Peyer's patch (tissue), 4 donors: ENCODE results near the gene RAD18.

ENCODE experiments used
- POLR2A ChIP-seq, 2 donors: fragments of 450-650 bp; IDR thresholded peaks; one replicate each; pipeline ENCODE4 v1.5.1; 2017; ENCODE audit warnings: antibody characterized with exemption in 2 of 2, mild to moderate bottlenecking in 2 of 2, moderate library complexity in 2 of 2
- TF ChIP-seq, protein P1 (sequence below), 6 experiments: fragments of 450-650 bp in 4 of 6; fragments of 200-600 bp in 2 of 6; sonication (generic) in 1 of 6; IDR thresholded peaks; one replicate each; pipeline ENCODE4 v1.5.1; 2017 to 2019; ENCODE audit warnings: antibody characterized with exemption in 6 of 6, mild to moderate bottlenecking in 3 of 6, moderate library complexity in 1 of 6

DNA sequence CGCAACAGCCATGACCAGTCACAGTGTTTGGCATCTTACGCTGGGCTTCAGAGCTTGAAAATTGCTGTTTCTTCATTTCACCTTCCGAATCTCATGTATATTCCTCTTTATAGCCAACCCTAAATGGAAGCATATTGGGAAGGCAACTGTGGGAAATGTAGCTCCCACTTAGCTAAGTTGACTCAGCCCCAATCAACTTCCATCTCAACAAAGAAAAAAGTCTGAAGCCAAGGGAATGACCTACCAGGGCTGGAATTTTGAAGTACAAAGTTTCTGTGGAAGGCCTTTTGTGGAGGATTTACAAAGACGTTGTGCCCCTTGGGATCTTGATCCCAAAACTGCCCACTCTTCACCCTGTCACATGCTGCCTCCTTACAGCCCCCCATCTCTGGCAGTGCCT lies 108.6 kb downstream of the RAD18 start:
- TF ChIP-seq, protein P1, sequence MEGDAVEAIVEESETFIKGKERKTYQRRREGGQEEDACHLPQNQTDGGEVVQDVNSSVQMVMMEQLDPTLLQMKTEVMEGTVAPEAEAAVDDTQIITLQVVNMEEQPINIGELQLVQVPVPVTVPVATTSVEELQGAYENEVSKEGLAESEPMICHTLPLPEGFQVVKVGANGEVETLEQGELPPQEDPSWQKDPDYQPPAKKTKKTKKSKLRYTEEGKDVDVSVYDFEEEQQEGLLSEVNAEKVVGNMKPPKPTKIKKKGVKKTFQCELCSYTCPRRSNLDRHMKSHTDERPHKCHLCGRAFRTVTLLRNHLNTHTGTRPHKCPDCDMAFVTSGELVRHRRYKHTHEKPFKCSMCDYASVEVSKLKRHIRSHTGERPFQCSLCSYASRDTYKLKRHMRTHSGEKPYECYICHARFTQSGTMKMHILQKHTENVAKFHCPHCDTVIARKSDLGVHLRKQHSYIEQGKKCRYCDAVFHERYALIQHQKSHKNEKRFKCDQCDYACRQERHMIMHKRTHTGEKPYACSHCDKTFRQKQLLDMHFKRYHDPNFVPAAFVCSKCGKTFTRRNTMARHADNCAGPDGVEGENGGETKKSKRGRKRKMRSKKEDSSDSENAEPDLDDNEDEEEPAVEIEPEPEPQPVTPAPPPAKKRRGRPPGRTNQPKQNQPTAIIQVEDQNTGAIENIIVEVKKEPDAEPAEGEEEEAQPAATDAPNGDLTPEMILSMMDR (IDR thresholded peaks at IDR 0.05): no peak
- TF ChIP-seq POLR2A (IDR thresholded peaks at IDR 0.05): no peak
